Mammary epithelial cell (primary cell): ENCODE results near the gene NAPA.

ENCODE experiments used
- CTCF ChIP-seq, 2 donors: IDR thresholded peaks in 1 of 2; conservative IDR thresholded peaks in 1 of 2; 2 replicates each; pipeline ENCODE4 v1.5.1; 2011 to 2012; ENCODE audit warnings: inconsistent platforms in 2 of 2, low read length in 2 of 2, mild to moderate bottlenecking in 2 of 2, control low read depth in 1 of 2, low read depth in 1 of 2; ENCODE audit not compliant: insufficient read depth in 1 of 2; ENCODE audit errors: extremely low read depth in 1 of 2
- EZH2 ChIP-seq: IDR thresholded peaks from 2 replicates; pipeline ENCODE4 v1.6.1; 2012; ENCODE audit warnings: low read length, inconsistent platforms, borderline replicate concordance

DNA sequence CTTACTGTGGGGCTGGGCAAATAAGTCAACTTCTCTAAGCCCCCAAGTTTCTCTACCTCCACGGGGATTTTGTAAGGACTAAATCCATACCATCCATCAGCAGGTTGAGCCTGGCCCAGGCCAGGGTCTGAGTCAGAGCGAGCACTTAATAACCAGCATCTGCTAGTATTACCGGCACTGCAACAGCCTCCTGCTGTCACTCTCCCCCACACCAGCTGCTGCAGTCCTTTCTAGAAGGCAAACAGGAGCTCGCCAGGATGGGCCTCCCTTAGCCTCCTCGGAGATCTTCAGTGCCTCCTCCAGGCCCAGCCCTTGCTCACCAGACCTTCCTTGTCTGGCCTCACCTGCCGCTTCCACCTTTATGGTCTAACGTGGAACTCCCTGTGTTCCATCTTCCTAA, 3.2 kb downstream of the NAPA start:
- TF ChIP-seq EZH2, result no peak
- no peak for TF ChIP-seq CTCF (conservative IDR thresholded peaks at IDR 0.05 in 1 of 2, IDR thresholded peaks at IDR 0.05 in 1 of 2; ENCODE audit: extremely low read depth in 1 of 2, insufficient read depth in 1 of 2, low read depth in 1 of 2, low read length in 2 of 2)
